ENCODE data around the gene PRKCA.

Gene PRKCA

DNA sequence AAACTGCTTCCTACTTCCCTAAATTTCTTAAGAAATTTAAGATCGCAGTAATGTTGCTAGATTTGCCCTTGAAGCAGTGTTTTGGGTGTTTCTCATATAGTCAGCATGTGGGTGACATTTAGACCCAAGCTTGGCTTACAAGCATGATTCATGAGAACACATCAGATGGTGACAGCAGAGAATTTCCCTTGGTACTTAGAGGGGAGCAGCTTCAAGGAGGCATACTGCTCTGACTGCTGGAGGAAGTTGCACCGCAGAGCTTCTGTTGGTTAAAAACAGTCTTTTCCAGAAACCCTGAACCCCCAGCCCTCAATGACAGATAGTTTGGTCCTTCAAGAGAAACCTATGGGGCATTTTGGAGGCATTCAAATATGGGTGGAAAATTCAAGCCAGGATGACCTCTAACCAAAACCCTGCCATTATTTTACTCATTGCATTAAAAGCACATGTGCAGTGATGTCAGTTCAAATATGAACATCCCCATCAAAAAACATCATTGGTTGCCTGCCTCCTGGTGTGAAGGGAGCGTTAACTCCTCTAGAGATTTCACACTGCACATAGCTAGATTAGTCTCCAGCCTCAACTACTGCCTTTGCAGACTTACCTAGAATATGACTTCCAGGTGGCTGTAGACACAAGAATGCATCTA is 331.0 kb downstream of the PRKCA start:
- no peaks in the 10 kb centered on the region for H3K36me3 ChIP-seq (ENCODE audit: control insufficient read depth, insufficient read depth, low read length)
- no peak overlapping the region for H3K9ac ChIP-seq (ENCODE audit: low read length)
- no peak overlapping the region for H3K4me3 ChIP-seq (ENCODE audit: low read length)
- no peaks in the 10 kb centered on the region for H3K4me1 ChIP-seq (ENCODE audit: control insufficient read depth, insufficient read depth, low read length)
- H3K9me3 ChIP-seq (ENCODE audit: control insufficient read depth, low read length): no peaks in the 10 kb centered on the region
- H3K27me3 ChIP-seq (ENCODE audit: control insufficient read depth, insufficient read depth, low read length): no peaks in the 10 kb centered on the region

DNA sequence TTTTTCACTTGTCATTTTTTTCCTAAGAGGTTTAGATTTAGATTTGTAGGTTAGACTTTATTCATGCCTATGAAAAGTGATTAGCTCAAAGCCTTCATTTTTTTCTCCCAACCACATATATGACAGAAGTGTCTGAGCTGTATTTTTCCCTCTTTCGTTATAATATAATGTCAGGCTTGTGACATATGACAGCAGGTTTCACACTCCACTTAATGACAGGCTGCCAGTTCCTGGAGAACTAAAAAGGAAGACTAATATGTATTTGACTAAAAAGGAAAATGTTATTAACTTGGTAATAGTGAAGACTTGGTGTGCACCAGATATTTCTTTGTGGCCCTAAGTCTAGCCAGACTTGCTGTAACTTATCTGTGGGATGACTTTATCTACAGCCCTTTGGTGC is 331.8 kb downstream of the PRKCA start:
- Histone ChIP-seq H3K4me3 (ENCODE audit: low read length) (no peak overlapping the region), H3K4me1 (ENCODE audit: control insufficient read depth, insufficient read depth, low read length) (no peaks in the 10 kb centered on the region), H3K36me3 (ENCODE audit: control insufficient read depth, insufficient read depth, low read length) (no peaks in the 10 kb centered on the region), H3K27me3 (ENCODE audit: control insufficient read depth, insufficient read depth, low read length) (no peaks in the 10 kb centered on the region), H3K9ac (ENCODE audit: low read length) (no peak overlapping the region), H3K9me3 (ENCODE audit: control insufficient read depth, low read length) (no peaks in the 10 kb centered on the region)

- Histone ChIP-seq H3K4me3 (ENCODE audit: low read length) (no peak overlapping the region), H3K27me3 (ENCODE audit: control insufficient read depth, insufficient read depth, low read length) (no peaks in the 10 kb centered on the region), H3K36me3 (ENCODE audit: control insufficient read depth, insufficient read depth, low read length) (no peaks in the 10 kb centered on the region), H3K4me1 (ENCODE audit: control insufficient read depth, insufficient read depth, low read length) (no peaks in the 10 kb centered on the region), H3K9ac (ENCODE audit: low read length) (no peak overlapping the region), H3K9me3 (ENCODE audit: control insufficient read depth, low read length) (no peaks in the 10 kb centered on the region)
Measured at GRCh38 chr17:66635386-66636045, 333.1 kb downstream of the PRKCA start.

- no peak overlapping the region for H3K9ac ChIP-seq (ENCODE audit: low read length)
- H3K4me3 ChIP-seq (ENCODE audit: low read length): no peak overlapping the region
- H3K27me3 ChIP-seq (ENCODE audit: control insufficient read depth, insufficient read depth, low read length): no peaks in the 10 kb centered on the region
- H3K36me3 ChIP-seq (ENCODE audit: control insufficient read depth, insufficient read depth, low read length): no peaks in the 10 kb centered on the region
- no peaks in the 10 kb centered on the region for H3K9me3 ChIP-seq (ENCODE audit: control insufficient read depth, low read length)
- no peaks in the 10 kb centered on the region for H3K4me1 ChIP-seq (ENCODE audit: control insufficient read depth, insufficient read depth, low read length)
Measured at GRCh38 chr17:66636111-66636510, 333.7 kb downstream of the PRKCA start.

GRCh38 chr17:66637491-66637890 is 335.1 kb downstream of the PRKCA start:
- Histone ChIP-seq H3K9ac (ENCODE audit: low read length) (no peak overlapping the region), H3K4me3 (ENCODE audit: low read length) (no peak overlapping the region), H3K9me3 (ENCODE audit: control insufficient read depth, low read length) (no peaks in the 10 kb centered on the region), H3K36me3 (ENCODE audit: control insufficient read depth, insufficient read depth, low read length) (no peaks in the 10 kb centered on the region), H3K4me1 (ENCODE audit: control insufficient read depth, insufficient read depth, low read length) (no peaks in the 10 kb centered on the region), H3K27me3 (ENCODE audit: control insufficient read depth, insufficient read depth, low read length) (no peaks in the 10 kb centered on the region)

DNA sequence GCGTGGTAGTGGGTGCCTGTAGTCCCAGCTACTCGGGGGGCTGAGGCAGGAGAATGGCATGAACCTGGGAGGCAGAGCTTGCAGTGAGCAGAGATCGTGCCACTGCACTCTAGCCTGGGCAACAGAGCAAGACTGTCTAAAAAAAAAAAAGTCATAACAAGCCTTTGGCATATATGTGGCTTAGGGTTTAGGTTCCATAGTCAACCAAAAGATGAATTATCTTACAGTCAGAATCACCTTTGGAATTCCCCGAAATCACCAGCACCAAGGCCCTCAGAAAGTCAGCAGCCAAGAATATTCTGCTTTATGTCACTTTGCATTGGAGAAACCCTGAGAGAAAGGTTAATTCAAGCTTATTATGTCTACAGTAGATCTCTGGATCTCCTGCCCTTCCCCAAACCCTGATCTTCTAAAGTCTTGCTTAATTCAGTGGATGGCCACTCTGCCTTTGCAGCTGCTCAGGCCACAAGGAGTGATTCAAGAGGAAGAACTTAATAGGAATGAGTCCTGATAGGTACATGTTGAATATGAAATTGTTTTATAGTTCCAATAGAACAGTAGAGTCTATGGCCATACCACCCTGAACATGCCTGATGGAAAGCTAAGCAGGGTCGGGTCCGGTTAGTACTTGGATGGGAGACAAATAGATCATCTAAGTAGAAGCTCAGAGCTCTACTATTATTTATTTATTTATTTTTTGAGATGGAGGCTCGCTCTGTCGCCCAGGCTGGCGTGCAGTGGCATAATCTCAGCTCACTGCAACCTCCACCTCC is 336.5 kb downstream of the PRKCA start:
- H3K9ac ChIP-seq (ENCODE audit: low read length): no peak overlapping the region
- no peaks in the 10 kb centered on the region for H3K27me3 ChIP-seq (ENCODE audit: control insufficient read depth, insufficient read depth, low read length)
- H3K36me3 ChIP-seq (ENCODE audit: control insufficient read depth, insufficient read depth, low read length): no peaks in the 10 kb centered on the region
- H3K4me3 ChIP-seq (ENCODE audit: low read length): no peak overlapping the region
- no peaks in the 10 kb centered on the region for H3K9me3 ChIP-seq (ENCODE audit: control insufficient read depth, low read length)
- no peaks in the 10 kb centered on the region for H3K4me1 ChIP-seq (ENCODE audit: control insufficient read depth, insufficient read depth, low read length)

- Histone ChIP-seq H3K36me3 (ENCODE audit: control insufficient read depth, insufficient read depth, low read length) (no peaks in the 10 kb centered on the region), H3K9me3 (ENCODE audit: control insufficient read depth, low read length) (no peaks in the 10 kb centered on the region), H3K4me3 (ENCODE audit: low read length) (no peak overlapping the region), H3K27me3 (ENCODE audit: control insufficient read depth, insufficient read depth, low read length) (no peaks in the 10 kb centered on the region), H3K4me1 (ENCODE audit: control insufficient read depth, insufficient read depth, low read length) (no peaks in the 10 kb centered on the region), H3K9ac (ENCODE audit: low read length) (no peak overlapping the region)
Measured at GRCh38 chr17:66643815-66644710, 341.6 kb downstream of the PRKCA start.

DNA sequence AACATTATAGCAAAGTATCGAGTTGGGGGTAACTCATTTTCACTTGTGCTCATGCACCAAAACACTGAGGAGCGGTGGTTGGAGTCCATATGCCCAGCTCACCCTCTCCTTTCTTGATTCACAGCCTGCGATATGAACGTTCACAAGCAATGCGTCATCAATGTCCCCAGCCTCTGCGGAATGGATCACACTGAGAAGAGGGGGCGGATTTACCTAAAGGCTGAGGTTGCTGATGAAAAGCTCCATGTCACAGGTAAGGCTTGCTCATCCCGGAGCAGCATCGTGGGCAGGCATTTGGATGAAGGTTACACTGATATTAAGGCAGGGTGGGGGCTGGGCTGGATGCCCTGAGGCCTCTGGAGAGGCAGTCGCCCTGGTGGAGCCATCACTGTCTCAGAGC is 342.8 kb downstream of the PRKCA start:
- Histone ChIP-seq H3K9ac (ENCODE audit: low read length) (no peak overlapping the region), H3K27me3 (ENCODE audit: control insufficient read depth, insufficient read depth, low read length) (no peaks in the 10 kb centered on the region), H3K4me3 (ENCODE audit: low read length) (no peak overlapping the region), H3K9me3 (ENCODE audit: control insufficient read depth, low read length) (no peaks in the 10 kb centered on the region), H3K36me3 (ENCODE audit: control insufficient read depth, insufficient read depth, low read length) (no peaks in the 10 kb centered on the region), H3K4me1 (ENCODE audit: control insufficient read depth, insufficient read depth, low read length) (no peaks in the 10 kb centered on the region)

DNA sequence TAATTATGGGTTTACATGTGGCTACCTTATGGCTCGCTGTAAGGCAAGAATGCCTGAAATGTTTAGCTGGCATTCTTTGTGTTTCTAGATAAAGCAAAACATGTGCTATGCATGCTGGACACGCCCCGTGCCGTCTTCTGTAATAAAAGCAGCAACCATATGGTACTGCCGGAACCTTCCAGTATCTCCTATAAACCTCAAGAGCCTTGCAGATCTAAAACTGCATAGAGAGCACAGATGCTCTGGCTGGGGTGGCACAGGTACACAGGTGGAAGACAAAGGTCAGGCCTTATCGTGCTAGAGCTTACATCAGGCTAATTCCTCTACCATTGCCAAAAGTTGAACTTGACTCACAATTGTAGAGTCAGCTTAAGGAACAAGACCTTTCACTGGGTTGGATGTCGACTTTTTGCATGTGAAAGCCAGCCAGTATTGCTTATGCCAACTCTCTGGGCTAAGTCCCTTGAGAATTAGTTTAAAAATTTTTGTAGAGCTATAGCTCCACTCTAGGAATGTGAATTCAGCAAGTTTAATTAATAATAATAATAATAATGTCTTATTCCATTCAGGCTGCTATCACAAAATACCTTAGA is 345.1 kb downstream of the PRKCA start:
- Histone ChIP-seq H3K4me1 (ENCODE audit: control insufficient read depth, insufficient read depth, low read length) (no peaks in the 10 kb centered on the region), H3K27me3 (ENCODE audit: control insufficient read depth, insufficient read depth, low read length) (no peaks in the 10 kb centered on the region), H3K4me3 (ENCODE audit: low read length) (no peak overlapping the region), H3K36me3 (ENCODE audit: control insufficient read depth, insufficient read depth, low read length) (no peaks in the 10 kb centered on the region), H3K9ac (ENCODE audit: low read length) (no peak overlapping the region), H3K9me3 (ENCODE audit: control insufficient read depth, low read length) (no peaks in the 10 kb centered on the region)

- Histone ChIP-seq H3K4me1 (ENCODE audit: control insufficient read depth, insufficient read depth, low read length) (peaks cover 5% of the 10 kb centered on the region), H3K4me3 (ENCODE audit: low read length) (no peak overlapping the region), H3K27me3 (ENCODE audit: control insufficient read depth, insufficient read depth, low read length) (no peaks in the 10 kb centered on the region), H3K9me3 (ENCODE audit: control insufficient read depth, low read length) (no peaks in the 10 kb centered on the region), H3K9ac (ENCODE audit: low read length) (no peak overlapping the region), H3K36me3 (ENCODE audit: control insufficient read depth, insufficient read depth, low read length) (no peaks in the 10 kb centered on the region)
Measured at GRCh38 chr17:66649818-66650543, 347.6 kb downstream of the PRKCA start.

DNA sequence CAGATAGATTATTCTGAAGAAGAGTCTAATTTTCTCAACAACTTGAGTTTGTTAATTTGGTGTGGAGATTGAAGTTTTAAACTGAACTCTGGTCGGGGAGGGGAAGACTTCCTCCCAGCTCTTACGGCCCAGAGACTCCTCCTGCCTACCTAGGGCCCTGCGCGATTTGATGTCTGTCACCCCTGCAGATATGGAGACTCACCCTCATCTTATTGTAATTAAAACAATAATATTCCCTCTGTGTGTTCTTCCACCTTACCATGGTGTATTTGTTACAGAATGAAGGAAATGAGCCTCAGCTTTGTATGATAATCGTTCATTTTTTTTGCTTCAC is 348.1 kb downstream of the PRKCA start:
- Histone ChIP-seq H3K9me3 (ENCODE audit: control insufficient read depth, low read length) (no peaks in the 10 kb centered on the region), H3K4me3 (ENCODE audit: low read length) (no peak overlapping the region)

More for the DNA sequence above, 348.1 kb downstream of the PRKCA start:
- Histone ChIP-seq H3K9ac (ENCODE audit: low read length) (no peak overlapping the region), H3K36me3 (ENCODE audit: control insufficient read depth, insufficient read depth, low read length) (no peaks in the 10 kb centered on the region), H3K4me1 (ENCODE audit: control insufficient read depth, insufficient read depth, low read length) (peaks cover 5% of the 10 kb centered on the region), H3K27me3 (ENCODE audit: control insufficient read depth, insufficient read depth, low read length) (no peaks in the 10 kb centered on the region)

Data from mucosa of stomach (tissue), 1 donor.